HG03521 (cell line): ENCODE results near the gene GTF2F2.

Source experiments
- ATAC-seq: cut with Tn5 transposase; IDR thresholded peaks from one replicate; pipeline ENCODE4 v1.9.1; 2021; ENCODE audit warnings: mild to moderate bottlenecking, moderate library complexity; ENCODE audit not compliant: unreplicated experiment

GTF2F2 gene

DNA sequence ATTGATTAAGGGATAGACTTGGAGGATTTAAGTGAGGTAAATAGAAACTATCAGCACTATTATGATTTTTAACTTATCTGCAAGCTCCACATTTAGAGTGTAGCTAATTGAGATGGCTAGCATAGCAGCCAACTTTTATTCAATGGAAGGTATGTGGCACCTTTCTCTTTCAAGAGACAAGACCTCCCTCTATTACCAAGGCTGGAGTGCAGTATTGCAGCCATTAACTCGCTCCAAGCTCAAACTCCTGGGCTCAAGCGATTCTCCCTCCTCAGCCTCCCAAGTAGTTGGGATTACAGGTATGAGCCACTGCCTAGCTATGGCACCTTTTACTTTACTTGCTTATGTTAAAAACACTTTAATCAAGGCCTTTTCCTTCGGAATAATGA lies 212.5 kb downstream of the GTF2F2 start:
- ATAC-seq = no peak

DNA sequence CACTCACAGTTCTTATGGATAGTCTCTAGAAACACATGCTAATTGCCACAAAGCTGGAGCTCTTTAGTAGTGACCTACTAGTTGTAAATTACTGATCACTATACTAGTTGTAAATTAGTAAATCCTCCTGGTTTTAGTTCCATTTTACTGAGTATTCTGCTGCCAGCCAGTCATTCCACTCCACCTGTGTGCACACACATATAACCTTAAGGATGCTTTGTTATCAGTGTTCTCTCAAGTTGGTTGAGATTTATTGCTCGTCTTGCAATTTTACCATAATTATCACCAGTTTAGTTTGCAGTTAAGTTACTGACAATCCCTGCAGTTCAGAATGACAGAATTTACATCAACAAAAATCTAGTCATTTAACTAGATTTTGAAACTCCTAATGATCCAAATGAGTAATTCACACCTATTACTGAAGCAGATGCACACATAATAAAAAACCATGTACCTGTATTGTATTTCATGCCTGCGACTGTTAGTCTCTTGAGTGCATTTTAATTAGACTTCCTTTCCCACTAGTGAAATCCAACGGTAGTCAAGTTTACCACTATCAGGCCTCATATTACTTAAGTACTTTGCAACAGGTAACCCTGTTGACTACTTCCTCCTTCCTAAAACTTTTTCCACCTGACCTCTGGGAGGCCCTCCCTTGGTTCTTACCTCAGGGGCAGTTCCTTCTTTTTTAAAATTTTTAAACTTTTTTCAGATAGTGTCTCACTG lies 213.1 kb downstream of the GTF2F2 start:
- no peak for ATAC-seq
